Fibroblast of gingiva (primary cell): Measurements from ENCODE around the gene DHX57.
"Not testable (repeated sequence)": the region's sequence is repeated elsewhere in the genome, so short reads cannot be mapped to it uniquely, and the experiment has no call there.

ENCODE experiments used
- DNase-seq: peaks from one replicate; pipeline ENCODE4 v3.0.0-alpha.2; 2011; ENCODE audit warnings: low read depth

Gene DHX57

DNA sequence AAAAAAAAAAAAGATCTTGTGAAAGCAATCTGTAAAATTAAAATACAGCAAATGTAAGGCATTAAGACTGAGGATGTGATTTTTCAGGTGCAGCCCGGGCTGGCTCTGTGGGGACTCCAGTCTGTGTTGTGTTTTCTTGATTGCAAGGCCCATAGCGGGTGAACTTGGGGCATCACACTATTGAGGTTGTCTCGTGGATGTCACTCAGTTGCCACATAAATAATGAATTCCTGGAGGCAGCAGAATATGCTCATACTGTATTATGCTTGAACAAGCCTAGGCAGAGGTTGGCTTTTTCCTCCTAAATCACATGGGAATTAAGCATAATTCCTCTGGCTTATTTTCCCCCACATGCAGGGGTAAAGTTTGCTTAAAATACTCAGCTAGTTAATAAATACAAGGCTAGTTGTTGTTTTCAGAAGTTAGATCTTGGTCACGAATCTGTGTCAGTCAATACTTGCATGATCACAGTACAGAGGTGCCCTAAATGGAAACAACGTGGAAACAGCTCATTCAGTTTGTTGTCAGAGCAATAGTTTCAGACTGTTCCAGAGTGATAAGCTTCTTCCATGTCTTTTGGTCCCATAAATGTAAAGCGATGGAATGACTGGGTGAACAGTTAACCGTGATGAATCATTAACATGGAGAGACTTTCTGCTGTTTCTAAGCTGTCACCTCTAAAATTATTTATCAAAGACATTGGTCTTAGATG is 81.3 kb downstream of the DHX57 start:
- DNase-seq, result no peak

GRCh38 chr2:38793511-38793910 is 82.2 kb downstream of the DHX57 start:
- no peak for DNase-seq

DNA sequence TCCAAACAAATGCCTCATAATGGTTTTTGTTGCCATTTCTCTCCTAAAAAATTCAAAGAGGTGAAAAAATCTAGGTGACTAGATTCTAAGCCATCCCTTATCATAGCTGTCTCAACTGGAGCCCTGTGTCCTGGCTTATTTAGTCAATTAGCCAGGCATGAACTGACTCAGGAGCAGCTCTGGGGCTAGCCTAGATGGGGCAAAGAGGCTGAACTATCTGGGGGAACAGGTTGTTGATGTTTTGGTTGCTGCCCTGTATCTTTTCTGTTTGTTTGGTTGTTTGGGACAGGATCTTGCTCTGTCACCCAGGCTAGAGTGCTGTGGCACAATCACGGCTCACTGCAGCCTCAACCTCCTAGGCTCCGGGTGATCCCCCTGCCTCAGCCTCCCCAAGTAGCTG is 83.0 kb downstream of the DHX57 start:
- DNase-seq, result no peak

- not testable (repeated sequence) for DNase-seq
Measured at GRCh38 chr2:38792321-38792720, 83.4 kb downstream of the DHX57 start.

DNA sequence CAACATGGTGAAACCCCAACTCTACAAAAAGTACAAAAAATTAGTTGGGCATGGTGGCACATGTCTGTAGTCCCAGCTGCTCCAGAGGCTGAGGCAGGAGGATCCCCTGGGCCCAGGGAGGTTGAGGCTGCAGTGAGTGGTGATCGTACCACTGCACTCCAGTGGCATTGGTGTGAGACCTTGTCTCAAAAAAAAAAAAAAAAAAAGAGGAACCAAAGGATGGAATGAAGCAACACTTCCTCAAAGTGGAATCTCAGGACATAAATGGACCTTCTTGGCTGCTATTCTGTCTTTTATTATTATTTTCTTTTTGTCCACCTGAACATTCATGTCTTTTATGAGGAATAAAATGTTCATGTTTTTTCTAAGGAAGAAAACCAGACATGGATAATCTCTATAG is 84.0 kb downstream of the DHX57 start:
- DNase-seq, result no peak

DNA sequence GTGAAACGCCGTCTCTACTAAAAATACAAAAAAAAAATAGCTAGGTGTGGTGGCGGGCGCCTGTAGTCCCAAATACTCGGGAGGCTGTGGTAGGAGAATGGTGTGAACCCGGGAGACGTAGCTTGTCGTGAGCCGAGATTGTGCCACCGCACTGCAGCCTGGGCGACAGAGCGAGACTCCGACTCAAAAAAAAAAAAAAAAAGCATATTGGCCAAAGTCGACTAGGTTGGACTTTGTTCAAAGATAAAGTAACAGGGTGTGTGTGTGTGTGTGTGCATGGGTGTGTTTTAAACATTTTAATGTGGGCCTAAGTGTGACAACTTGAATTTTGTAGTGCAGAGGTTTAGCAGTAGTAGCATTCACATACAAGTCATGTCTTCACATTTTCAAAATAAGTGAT is 86.0 kb downstream of the DHX57 start:
- DNase-seq, result no peak

DNA sequence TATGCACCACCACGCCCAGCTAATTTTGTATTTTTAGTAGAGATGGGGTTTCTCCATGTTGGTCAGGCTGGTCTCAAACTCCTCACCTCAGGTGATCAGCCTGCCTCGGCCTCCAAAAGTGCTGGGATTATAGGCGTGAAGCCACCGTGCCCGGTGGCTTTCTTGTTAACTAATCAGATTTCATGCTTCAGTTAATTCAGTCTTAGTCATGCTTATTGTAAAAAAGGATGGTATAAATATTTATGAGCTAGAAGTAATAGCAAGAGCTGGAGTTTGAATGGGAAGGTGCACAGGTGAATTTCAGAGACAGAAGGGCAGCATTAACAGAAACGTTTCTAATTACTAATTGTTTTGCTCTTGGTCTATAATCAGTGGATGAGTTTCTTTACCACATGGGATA is 87.4 kb downstream of the DHX57 start:
- no peak for DNase-seq

- no peak for DNase-seq
Measured at GRCh38 chr2:38783586-38783985, 92.1 kb downstream of the DHX57 start.

- DNase-seq, result no peak
Measured at GRCh38 chr2:38778687-38779082, 97.0 kb downstream of the DHX57 start.

DNA sequence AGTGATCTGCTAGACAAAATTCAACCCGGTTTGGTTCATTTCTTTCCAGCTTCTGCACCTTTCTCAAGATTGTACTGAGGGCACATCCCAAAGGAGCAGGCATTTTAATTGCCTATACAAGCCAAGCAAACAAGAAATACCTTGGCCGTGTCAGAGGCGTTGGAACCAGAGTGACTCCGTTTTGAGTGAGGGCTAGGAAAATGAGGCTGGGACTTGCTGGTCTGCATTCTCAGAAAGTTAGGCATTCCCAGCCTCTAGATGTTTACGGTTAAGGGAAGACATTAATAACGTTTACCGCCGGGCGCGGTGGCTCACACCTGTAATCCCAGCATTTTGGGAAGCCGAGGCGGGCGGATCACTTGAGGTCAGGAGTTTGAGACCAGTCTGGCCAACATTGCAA is 99.2 kb downstream of the DHX57 start:
- DNase-seq, result no peak

DNA sequence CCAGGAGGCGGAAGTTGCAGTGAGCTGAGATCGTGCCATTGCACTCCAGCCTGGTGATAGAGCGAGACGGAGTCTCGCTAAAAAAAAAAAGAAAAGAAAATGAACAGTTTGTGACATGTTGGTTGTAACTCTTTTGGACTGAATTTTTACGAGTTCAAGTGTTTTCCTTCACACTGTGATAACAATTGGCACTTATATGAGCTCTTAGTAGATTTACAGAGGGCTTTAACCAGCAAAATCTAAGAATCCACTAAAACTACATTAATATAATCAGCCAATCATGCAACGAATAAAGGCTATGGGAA is 99.9 kb downstream of the DHX57 start:
- no peak for DNase-seq

DNA sequence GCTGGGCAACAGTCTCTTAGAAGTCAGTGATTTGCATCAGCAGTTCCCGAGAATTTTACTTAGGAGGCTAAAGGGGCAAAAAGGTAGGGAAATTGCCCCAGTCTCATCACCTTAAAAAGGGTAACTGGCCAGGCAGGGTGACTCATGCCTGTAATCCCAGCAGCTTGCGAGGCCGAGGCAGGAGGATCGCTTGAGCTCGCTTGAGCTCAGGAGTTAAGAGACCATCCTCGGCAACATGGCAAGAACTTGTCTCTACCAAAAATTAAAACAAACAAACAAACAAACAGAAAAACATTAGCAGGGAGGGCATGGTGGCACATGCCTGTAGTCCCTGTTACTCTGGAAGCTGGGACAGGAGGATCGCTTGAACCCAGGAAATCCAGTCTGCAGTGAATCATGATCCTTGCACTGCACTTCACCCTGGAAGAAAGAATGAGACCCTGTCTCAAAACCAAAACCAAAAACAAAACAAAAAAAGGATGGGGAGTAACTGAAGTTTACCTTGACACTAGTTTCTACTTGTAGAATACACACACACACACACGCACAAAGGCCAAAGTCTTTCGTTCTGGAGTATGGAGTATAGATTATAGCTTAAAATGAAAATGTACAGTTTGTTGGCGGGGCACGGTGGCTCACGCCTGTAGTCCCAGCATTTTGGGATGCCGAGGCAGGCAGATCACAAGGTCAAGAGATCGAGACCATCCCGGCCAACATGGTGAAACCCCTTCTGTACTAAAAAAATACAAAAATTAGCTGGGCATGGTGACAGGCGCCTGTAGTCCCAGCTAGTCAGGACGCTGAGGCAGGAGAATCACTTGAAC is 100.4 kb downstream of the DHX57 start:
- DNase-seq, result no peak

GRCh38 chr2:38771632-38772031 is 104.1 kb downstream of the DHX57 start:
- DNase-seq, result peak; percentile 20

- DNase-seq, result no peak
Measured at GRCh38 chr2:38765551-38765950, 110.2 kb downstream of the DHX57 start.

GRCh38 chr2:38765149-38765548 is 110.6 kb downstream of the DHX57 start:
- DNase-seq, result no peak

DNA sequence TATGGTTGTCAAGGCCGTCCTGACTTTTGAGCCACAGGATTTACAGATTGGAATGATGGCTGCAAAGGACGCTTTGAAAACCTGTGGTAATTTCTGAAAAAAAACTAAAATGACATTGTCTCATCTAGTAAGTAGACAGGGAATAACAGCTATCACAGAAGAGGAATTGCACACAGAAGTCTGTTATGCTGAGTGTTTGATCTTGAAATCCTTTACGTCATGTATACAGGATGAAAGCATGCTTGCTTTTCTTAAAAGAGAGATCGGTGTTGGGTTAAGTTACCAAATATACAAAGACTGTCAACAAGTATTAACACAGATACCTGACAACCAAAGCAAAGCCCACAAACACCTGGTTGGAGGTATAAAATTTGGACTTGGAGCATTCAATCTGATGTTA is 112.0 kb downstream of the DHX57 start:
- no peak for DNase-seq

- DNase-seq, result no peak
Measured at GRCh38 chr2:38763228-38763627, 112.5 kb downstream of the DHX57 start.

- not testable (repeated sequence) for DNase-seq
Measured at GRCh38 chr2:38755891-38756290, 119.8 kb downstream of the DHX57 start.

DNA sequence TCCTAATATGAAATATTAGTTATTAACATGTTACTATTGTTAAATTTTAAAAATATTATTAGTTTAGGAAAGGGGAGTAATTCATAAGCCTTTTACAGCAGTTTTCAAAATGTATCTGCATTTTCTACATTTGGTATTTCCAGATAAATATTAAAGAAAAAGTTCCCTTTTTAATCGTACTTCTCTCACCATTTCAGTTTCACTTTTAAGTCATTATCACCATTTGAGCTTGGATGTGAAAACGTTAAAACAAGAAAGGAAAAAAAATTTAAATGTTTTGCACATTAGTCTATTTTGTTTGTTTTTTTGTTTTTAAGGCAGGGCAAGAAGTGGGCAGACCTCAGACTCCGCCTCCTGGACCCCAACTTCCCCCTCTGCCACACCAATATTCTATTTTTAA is 121.2 kb downstream of the DHX57 start:
- DNase-seq, result no peak

GRCh38 chr2:38754049-38754448 is 121.7 kb downstream of the DHX57 start:
- no peak for DNase-seq

DNA sequence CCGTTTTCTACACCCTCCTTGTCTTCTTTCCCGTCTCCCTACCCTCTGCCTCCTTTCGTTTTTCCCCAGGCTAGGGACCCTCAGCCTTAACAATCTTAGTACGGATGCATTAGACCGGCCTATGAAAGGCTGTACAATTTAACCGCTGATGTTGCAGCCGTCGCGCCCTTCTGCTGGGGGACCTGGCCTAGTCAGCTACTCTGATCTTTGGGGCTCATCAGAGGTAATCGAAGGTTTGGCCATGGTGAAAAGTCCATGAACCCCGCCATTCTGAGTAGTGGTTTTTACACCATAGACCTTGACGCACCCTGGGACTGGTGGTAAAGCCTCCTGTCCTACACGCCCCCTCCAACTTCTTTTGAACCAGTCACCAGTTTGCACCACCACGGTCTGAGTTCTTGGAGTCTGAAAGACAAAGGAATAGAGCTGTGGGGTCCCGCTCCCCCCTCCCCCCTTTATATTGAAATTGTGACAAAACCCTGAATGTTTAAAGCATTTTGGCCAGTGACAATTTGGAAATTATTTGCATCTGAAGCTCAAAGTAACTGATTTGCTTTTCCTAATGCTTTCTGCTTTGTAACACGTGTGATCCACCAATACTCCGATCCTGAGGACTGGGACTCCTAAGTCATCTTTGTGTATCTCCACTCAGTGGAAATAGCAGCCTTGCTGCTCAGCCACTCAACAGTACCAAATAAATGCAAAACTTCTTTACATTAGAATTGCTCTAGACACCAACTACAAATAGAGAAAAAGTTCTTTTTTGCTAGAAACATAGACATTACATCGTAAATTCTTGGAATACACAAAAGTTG is 123.9 kb downstream of the DHX57 start:
- DNase-seq, result no peak

- peak; percentile 100 for DNase-seq
Measured at GRCh38 chr2:38750891-38751595, 124.7 kb downstream of the DHX57 start, which contains the start of gene SRSF7. Gene SRSF7, minus strand, starts transcription at chr2:38751361. Its CDS starts 105 bp downstream, at chr2:38751256.
